GM21515 (cell line): ENCODE measurements around the gene TNFRSF13B.
"Not testable (repeated sequence)": the region's sequence is repeated elsewhere in the genome, so short reads cannot be mapped to it uniquely, and the experiment has no call there.

Experiments
- ATAC-seq: cut with Tn5 transposase; IDR thresholded peaks from one replicate; pipeline ENCODE4 v1.9.1; 2021; ENCODE audit not compliant: unreplicated experiment

Gene TNFRSF13B

DNA sequence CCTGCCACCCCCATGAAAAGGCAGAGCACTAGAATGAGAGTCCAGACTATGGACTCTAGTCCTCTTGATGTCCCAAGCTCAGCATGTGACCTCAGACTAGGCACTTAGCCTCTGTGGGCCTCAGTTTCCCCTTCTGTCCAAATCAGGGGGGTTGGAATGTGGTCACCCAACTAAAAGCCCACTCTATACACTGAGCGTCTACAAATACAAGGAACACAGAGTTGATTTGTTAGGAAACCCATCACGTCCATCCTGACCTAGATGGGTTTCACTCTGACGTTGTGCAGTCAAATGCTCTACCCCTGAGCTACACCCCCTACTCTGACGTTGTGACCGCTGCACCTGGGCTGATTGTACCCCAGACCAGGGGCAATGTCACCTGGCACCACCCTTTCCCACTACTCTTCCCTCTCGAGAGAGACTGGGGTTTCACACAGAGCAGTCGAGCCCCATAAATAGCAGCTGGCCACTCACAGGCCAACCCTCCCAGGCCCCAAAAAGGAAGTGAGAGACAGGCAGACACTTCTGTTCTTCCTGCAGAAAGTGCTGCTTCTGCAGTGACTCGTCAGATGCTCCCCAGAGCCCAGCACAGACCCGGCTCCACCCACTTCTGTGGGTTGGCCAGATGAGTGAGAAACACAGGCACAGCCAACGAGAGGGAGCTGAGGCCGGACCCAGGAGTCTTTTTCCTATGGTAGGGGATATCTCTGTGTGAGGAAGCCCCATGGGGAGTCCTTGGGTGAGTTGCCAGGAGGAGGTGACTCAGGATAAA lies 16.1 kb upstream of the TNFRSF13B start:
- peak; percentile 62 for ATAC-seq

DNA sequence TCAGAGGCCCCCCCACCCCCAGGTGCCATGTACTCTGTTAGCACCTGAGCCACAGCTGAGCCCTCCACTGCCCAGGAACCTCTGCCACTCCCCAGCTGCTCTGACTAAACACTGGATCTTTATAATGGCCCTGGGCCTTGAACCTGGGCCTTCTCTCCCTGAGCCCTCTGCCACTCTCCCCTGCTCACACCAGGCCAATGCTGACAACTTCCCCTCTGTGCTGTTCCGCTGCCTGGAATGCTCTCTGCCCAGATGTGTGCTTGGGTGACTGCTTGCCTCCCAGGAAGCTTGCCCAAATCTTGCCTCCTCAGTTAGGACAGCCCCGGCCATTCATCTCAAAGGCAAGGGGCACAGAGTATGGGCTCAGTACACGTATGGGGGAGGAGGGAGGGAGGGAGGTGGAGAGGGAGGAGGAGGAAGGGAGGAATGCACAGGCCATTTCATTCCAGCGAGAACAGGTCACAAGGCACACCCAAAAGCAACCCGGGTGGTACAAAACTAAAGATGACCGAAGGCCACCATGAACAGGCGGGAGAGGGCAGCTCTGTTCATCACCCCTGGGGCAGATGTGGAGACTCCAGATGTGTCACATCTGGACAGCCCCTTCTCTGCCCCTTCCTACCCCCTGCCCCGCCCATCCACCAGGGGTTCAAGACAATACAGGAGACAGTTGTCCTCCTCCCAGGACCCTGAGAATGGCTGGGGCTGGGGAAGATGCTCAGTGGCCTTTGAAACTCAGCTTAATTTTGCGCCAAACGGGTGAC lies 15.3 kb upstream of the TNFRSF13B start:
- ATAC-seq, result no peak

DNA sequence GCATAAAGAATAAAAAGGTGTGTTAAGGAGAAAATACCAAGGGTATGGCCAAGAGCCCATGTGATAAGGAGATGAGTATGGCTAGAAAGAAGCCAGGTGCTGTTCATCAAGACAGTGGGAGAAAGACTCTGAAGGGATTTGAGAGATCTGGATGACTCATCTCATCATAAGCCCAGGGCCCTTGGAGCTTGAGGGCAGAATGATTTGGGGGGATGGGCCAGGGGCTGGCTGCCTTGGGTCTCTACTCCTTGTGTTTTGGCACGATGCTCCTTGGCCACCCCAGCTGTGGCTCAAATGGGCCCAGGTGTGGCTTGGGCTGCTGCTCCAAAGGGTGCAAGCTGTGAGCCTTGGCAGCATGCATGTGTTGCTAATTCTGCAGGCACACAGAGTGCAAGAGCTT lies 14.5 kb upstream of the TNFRSF13B start:
- ATAC-seq, result no peak

- no peak for ATAC-seq
Measured at GRCh38 chr17:16981928-16982327, 10.0 kb upstream of the TNFRSF13B start.

DNA sequence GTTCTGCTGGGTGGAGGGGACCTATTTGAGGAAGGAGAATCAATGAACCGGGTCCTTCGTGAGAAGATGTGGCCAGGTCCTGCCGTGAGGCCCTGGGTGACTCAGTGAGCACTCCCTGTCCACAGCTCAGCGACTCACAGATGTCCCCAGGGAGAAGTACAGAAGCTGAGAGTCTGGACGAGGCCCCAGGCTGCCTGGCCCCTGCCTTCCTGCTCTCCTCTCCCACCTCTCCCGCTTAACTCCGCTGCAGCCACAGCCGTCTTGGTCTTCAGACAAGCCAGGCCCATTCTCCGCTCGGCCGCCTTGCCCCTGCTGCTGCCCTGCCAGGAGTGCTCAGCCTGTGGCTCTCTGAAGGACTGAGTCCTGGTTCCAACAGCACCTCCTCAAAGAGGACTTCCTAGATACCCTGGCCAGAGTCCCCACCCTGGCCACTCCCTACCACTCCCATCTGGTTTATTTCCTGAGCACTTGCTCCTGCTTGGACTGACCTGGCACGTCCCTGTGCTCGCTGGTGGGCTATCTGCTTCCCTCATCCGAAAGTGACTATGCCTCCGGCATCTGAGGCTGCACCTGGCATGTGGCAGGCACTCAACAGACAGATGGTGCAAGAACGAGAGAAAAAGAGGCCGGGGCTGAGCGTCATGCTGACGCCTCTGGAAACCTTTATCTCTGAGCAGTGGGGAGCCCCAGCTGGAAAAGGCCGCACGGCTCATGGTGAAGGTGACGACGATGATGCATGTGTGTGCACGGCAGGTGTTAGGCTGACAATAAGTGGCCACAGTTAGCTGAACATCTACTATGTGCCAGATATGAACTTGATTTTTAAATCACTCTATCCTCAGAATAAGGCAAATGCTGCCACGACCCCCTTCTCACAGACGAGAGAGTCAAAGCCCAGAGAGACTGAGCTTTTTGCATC lies 9.2 kb upstream of the TNFRSF13B start:
- no peak for ATAC-seq

DNA sequence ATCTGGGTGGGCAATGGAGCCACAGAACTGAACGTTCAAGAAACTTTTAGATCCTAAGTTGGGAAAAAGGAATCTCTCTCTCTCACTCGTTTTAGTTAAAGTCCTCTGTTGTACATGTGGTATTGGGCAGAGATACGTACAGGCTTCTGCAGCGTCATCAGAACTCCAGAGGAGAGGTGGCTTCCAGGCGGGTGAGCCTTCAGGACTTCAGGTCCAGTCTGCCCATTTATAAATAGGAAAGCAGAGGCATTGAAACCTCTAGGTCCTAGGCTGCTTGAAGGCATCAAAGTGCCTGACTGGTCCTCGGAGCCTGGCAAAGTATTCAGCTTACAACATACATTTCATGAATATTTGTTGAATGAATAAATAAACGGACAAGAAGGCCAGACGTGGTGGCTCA lies 8.1 kb upstream of the TNFRSF13B start:
- no peak for ATAC-seq

DNA sequence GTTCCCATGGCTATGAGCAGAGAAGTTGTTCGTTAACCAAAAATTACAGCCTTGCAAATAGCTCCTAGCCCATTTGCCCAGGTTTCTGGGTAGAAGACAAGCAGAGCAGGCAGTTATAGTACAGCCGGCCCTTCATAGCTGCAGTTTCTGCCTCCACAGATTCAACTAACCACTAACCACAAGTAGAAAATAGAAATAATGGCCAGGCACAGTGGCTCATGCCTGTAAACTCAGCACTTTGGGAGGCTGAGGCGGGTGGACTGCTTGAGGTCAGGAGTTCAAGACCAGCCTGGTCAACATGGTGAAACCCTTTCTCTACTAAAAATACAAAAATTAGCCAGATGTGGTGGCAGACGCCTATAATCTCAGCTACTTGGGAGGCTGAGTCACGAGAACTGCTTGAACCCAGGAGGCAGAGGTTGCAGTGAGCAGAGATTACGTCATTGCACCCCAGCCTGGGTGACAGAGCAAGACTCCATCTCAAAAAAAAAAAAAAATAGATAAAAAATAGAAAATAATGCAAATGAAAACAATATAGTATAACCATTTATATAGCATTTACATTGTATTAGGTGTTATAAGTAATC lies 7.4 kb upstream of the TNFRSF13B start:
- not testable (repeated sequence) for ATAC-seq

DNA sequence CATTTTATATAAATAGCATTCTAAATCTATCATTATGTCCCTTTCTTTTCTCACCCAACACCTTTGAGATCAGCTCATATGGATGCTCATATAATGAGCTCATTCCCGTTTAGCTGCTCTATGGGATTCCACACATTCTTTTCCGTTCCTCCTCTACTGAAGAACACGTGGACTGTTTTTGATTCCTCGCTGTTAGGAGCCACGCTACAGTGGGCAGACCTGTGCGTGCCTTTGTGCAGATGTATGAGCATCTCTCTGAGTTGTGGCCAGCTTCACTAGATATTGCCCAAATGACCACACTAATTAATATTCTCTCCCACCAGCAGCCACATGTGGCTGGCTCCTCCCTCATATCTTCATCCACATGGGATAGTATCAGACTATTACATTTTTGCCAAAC lies 6.0 kb upstream of the TNFRSF13B start:
- ATAC-seq, result no peak

- no peak for ATAC-seq
Measured at GRCh38 chr17:16976725-16977550, 5.0 kb upstream of the TNFRSF13B start.

- ATAC-seq, result no peak
Measured at GRCh38 chr17:16975744-16976625, 4.1 kb upstream of the TNFRSF13B start.

- no peak for ATAC-seq
Measured at GRCh38 chr17:16975277-16975651, 3.3 kb upstream of the TNFRSF13B start.

- no peak for ATAC-seq
Measured at GRCh38 chr17:16974569-16975276, 2.8 kb upstream of the TNFRSF13B start.

- no peak for ATAC-seq
Measured at GRCh38 chr17:16973760-16974540, 2.0 kb upstream of the TNFRSF13B start.

DNA sequence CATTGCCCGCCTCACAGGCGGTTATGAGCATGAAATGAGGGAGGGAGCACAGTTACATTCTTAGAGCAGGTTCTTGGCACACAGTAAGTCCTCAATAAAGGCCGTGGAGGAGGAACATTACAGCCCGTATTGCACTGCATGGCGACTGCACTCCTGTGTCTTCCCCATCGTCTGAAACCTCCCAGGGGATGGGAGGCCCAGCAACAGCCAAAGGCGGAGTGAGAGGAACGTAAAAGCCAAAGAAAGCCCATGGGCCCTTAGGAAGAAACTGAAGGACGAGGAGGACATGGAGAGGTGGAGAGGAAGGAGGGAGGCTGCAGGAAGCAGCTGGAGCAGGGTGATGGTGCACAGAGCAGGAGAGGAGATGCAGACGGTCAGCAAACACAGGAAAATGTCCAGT lies 1.1 kb upstream of the TNFRSF13B start:
- not testable (repeated sequence) for ATAC-seq

DNA sequence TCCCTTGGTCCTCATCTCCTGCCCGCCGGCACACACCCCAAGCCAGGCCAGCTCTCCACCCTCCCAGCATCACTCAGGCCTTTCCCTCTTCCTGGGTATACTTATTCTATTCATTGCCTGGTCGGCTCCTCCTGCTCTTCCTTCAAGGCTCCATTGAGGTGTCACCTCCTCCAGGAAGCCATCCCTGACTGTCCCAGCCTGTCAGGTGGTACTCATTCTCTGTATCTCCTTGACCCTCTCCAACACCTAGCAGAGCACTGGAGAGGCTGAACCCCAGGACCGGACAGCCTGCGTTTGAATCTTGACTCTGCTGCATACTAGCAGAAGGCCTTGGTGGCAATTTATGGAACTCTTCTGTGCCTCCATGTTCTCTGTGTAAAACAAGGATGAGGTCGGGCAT lies 428 bp upstream of the TNFRSF13B start:
- no peak for ATAC-seq

DNA sequence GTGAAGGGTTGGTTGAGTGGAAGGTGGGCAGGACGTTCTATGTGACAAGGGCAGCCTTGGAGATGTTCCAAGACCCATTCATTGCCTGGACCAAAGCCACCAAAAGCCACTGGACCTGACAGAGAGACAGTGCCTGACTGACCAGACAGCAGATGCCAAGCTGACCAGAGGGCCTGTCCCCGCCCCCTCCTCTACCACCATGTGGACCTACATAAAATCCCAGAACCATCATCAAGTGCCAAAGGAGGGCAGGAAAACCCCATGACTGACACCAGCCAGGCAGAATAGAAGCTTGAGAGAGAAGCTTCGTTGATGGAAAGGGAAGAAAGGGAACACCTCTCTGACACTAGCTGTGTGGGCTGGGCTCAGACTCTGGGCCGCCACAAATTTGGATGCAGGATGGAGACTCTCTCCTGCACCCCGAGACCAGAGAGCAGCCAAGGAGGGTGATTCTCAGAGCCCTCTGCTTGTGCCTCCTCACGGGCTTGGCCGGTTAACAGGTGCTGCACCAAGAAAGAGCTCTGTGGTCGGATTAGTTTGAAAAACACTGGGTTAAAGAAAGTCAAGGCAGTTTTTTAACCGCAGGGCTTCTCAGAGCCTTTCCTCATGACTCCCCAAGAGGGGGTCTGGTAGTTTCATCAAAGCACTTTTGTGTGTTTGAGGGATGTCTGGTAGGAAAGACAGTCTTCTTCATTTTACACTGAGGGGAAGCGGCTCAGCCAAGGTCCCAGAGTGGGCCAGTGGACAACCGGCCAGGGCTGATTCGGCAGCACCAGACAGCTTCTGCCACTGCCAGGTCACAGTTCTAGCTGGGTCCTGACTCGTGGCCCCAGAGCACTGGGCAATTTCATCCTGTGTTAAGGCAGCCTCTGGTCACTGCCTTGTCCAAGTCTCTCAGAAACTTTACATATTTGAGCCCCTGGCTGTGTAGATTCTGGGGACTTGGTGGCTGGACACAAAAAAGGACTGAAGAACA lies 1.7 kb downstream of the TNFRSF13B start:
- peak; percentile 26 for ATAC-seq

- no peak for ATAC-seq
Measured at GRCh38 chr17:16968786-16969185, 3.1 kb downstream of the TNFRSF13B start.
